HCT116 (cell line): ENCODE measurements around the gene OVOL3. TPM values are rescaled to one million over a fixed set of nuclear protein-coding genes. Genes with fewer than 3 reads are reported as not detected.

Experiments used
- ATAC-seq: fragments of 200-7000 bp; cut with Tn5 transposase; 2 replicates; pipeline ENCODE4 v1.9.1; 2020; ENCODE audit warnings: mild to moderate bottlenecking, moderate library complexity
- BruUV-seq: library from RNA; stranded (reverse); fragments of 400-500 nt; replicated peaks from 2 replicates; lab custom pipeline; 2021; lab: Mats Ljungman, UMichigan
- CTCF ChIA-PET: fragments of 300-600 bp; sonication (Branson Sonifier 250); formaldehyde crosslinking; loops from one replicate; lab custom pipeline; 2021; ENCODE audit warnings: antibody characterized with exemption; lab: Charles Lee
- POLR2A ChIA-PET: fragments of 300-600, 350-600 bp; sonication (Branson Sonifier 250); formaldehyde crosslinking; loops from one replicate; lab custom pipeline; 2021; ENCODE audit warnings: antibody characterized with exemption; lab: Charles Lee
- RAD21 ChIA-PET, 2 experiments: fragments of 300-600 bp; sonication (Branson Sonifier 250); formaldehyde crosslinking; loops; one replicate each; lab custom pipeline; 2023; ENCODE audit warnings: low total read pairs in 2 of 2; ENCODE audit not compliant: uncharacterized antibody in 2 of 2, unreplicated experiment in 2 of 2, low non-redundant PET in 1 of 2; lab: Charles Lee
- DNase-seq: peaks from one replicate; pipeline ENCODE4 v3.0.0-alpha.2; 2010; ENCODE audit warnings: low read depth, low spot score
- H2AFZ ChIP-seq: fragments of 200-600 bp; shearing (Covaris generic), sonication (generic); 2 replicates; pipeline ENCODE4 v1.6.1; 2017; ENCODE audit warnings: low read depth, mixed run types, mixed read lengths, antibody characterized with exemption, low read length; ENCODE audit not compliant: poor library complexity, severe bottlenecking
- H3K27ac ChIP-seq: 2 replicates; pipeline ENCODE4 v1.5.1; 2012; ENCODE audit warnings: low read depth, low read length
- H3K27me3 ChIP-seq: fragments of 200-600 bp; sonication (generic); 2 replicates; pipeline ENCODE4 v1.6.1; 2016; ENCODE audit warnings: mixed run types, low read length, mixed read lengths; ENCODE audit not compliant: insufficient read depth
- H3K36me3 ChIP-seq, 2 experiments: fragments of 200-500 bp in 1 of 2; fragments of 200-600 bp in 1 of 2; sonication (Bioruptor generic) in 1 of 2; sonication (generic) in 1 of 2; 2 replicates each; pipeline versions ENCODE4 v1.5.1 to v1.6.1; 2014 to 2016; ENCODE audit warnings: low read length in 2 of 2, inconsistent platforms in 1 of 2, mixed read lengths in 1 of 2, mixed run types in 1 of 2; ENCODE audit not compliant: insufficient read depth in 2 of 2, control insufficient read depth in 1 of 2
- H3K4me1 ChIP-seq, 2 experiments: fragments of 200-600 bp in 1 of 2; sonication (generic) in 1 of 2; 2 replicates each; pipeline versions ENCODE4 v1.5.1 to v1.6.1; 2012 to 2017; ENCODE audit warnings: low read length in 2 of 2, inconsistent platforms in 1 of 2, mild to moderate bottlenecking in 1 of 2, mixed read lengths in 1 of 2, mixed run types in 1 of 2, moderate library complexity in 1 of 2; ENCODE audit not compliant: insufficient read depth in 2 of 2, control insufficient read depth in 1 of 2
- H3K4me2 ChIP-seq: fragments of 200-600 bp; sonication (generic); 2 replicates; pipeline ENCODE4 v1.6.1; 2017; ENCODE audit warnings: mixed run types, low read length, mixed read lengths
- H3K4me3 ChIP-seq, 2 experiments: fragments of 200-600 bp in 1 of 2; sonication (generic) in 1 of 2; replicated peaks in 1 of 2; 2 replicates each; pipeline ENCODE4 v1.5.1; 2011 to 2016; ENCODE audit warnings: low read length in 2 of 2, control low read depth in 1 of 2, low read depth in 1 of 2, mild to moderate bottlenecking in 1 of 2, mixed read lengths in 1 of 2, mixed run types in 1 of 2
- H3K79me2 ChIP-seq: fragments of 200-600 bp; sonication (generic); 2 replicates; pipeline ENCODE4 v1.6.1; 2017; ENCODE audit warnings: mild to moderate bottlenecking, mixed run types, low read length, moderate library complexity, mixed read lengths; ENCODE audit not compliant: insufficient read depth
- H3K9ac ChIP-seq: fragments of 200-600 bp; sonication (generic); 2 replicates; pipeline ENCODE4 v1.6.1; 2016; ENCODE audit warnings: low read length, mixed read lengths
- H3K9me2 ChIP-seq: fragments of 200-600 bp; sonication (generic), shearing (Covaris generic); 2 replicates; pipeline ENCODE4 v1.6.1; 2017; ENCODE audit warnings: mixed run types, mild to moderate bottlenecking, moderate library complexity; ENCODE audit not compliant: insufficient read depth
- H3K9me3 ChIP-seq, 2 experiments: fragments of 200-500 bp in 1 of 2; fragments of 200-600 bp in 1 of 2; sonication (Bioruptor generic) in 1 of 2; sonication (generic) in 1 of 2; 2 replicates each; pipeline ENCODE4 v1.6.1; 2014 to 2017; ENCODE audit warnings: low read length in 2 of 2, mixed read lengths in 2 of 2, inconsistent platforms in 1 of 2, low read depth in 1 of 2, mild to moderate bottlenecking in 1 of 2, mixed run types in 1 of 2, moderate library complexity in 1 of 2; ENCODE audit not compliant: control insufficient read depth in 1 of 2, insufficient read depth in 1 of 2
- H4K20me1 ChIP-seq: fragments of 200-600 bp; sonication (generic), shearing (Covaris generic); 2 replicates; pipeline ENCODE4 v1.6.1; 2017; ENCODE audit warnings: mixed run types, mild to moderate bottlenecking, moderate library complexity; ENCODE audit not compliant: insufficient read depth
- ATF3 ChIP-seq: IDR thresholded peaks from 2 replicates; pipeline ENCODE4 v1.6.1; 2012
- CBX3 ChIP-seq: IDR thresholded peaks from 2 replicates; pipeline ENCODE4 v1.6.1; 2012; ENCODE audit warnings: low read depth
- CTCF ChIP-seq, 3 experiments: fragments of 200-600 bp in 1 of 3; sonication (generic) in 1 of 3; IDR thresholded peaks in 2 of 3; conservative IDR thresholded peaks in 1 of 3; 2 replicates each; pipeline ENCODE4 v1.5.1; 2012 to 2017; ENCODE audit warnings: low read depth in 2 of 3, low read length in 2 of 3, antibody characterized with exemption in 1 of 3, borderline replicate concordance in 1 of 3, control low read depth in 1 of 3, mild to moderate bottlenecking in 1 of 3, mixed read lengths in 1 of 3, mixed run types in 1 of 3, moderate library complexity in 1 of 3; ENCODE audit not compliant: insufficient read depth in 1 of 3
- EGR1 ChIP-seq: IDR thresholded peaks from 2 replicates; pipeline ENCODE4 v1.6.1; 2012; ENCODE audit warnings: low read depth
- FOSL1 ChIP-seq: IDR thresholded peaks from 2 replicates; pipeline ENCODE4 v1.6.1; 2012; ENCODE audit warnings: low read depth
- JUND ChIP-seq: IDR thresholded peaks from 2 replicates; pipeline ENCODE4 v1.6.1; 2012
- POLR2A ChIP-seq: IDR thresholded peaks from 2 replicates; pipeline ENCODE4 v1.7.0; 2011; ENCODE audit warnings: borderline replicate concordance; ENCODE audit not compliant: insufficient read depth, insufficient read length; ENCODE audit errors: extremely low read depth
- POLR2AphosphoS5 ChIP-seq: IDR thresholded peaks from 2 replicates; pipeline ENCODE4 v1.6.1; 2011; ENCODE audit warnings: mild to moderate bottlenecking, low read depth, low read length, moderate library complexity
- RAD21 ChIP-seq: IDR thresholded peaks from 2 replicates; pipeline ENCODE4 v1.6.1; 2012; ENCODE audit warnings: low read depth, mild to moderate bottlenecking
- SIN3A ChIP-seq: IDR thresholded peaks from 2 replicates; pipeline ENCODE4 v1.6.1; 2012; ENCODE audit warnings: low read depth
- SRF ChIP-seq: IDR thresholded peaks from 2 replicates; pipeline ENCODE4 v1.6.1; 2012; ENCODE audit warnings: low read depth
- TCF7L2 ChIP-seq: IDR thresholded peaks from 2 replicates; pipeline ENCODE4 v1.7.0; 2011; ENCODE audit warnings: borderline replicate concordance, inconsistent platforms; ENCODE audit not compliant: insufficient read depth, insufficient read length; ENCODE audit errors: extremely low read depth
- YY1 ChIP-seq: IDR thresholded peaks from 2 replicates; pipeline ENCODE4 v1.6.1; 2011; ENCODE audit warnings: low read length, low read depth, moderate library complexity, mild to moderate bottlenecking; ENCODE audit not compliant: insufficient replicate concordance; ENCODE audit errors: extremely low read depth
- ZFX ChIP-seq: fragments of 450-650 bp; IDR thresholded peaks from 2 replicates; pipeline ENCODE4 v1.6.1; 2017
- intact Hi-C: fragments of 100-400 bp; cut with micrococcal nuclease; formaldehyde crosslinking; loops from 2 replicates; pipeline ENCODE4 v1.10.0; 2022
- total RNA-seq: library from RNA; stranded (reverse); gene quantifications from one replicate; pipeline ENCODE4 v1.2.1, GENCODE V29; 2021; ENCODE audit not compliant: unreplicated experiment
- TF ChIP-seq, protein P1 (sequence below): IDR thresholded peaks from 2 replicates; pipeline ENCODE4 v1.6.1; 2012
- TF ChIP-seq, protein P2 (sequence below): IDR thresholded peaks from 2 replicates; pipeline ENCODE4 v1.6.1; 2012; ENCODE audit warnings: low read depth
- TF ChIP-seq, protein P3 (sequence below): IDR thresholded peaks from 2 replicates; pipeline ENCODE4 v1.6.1; 2011; ENCODE audit warnings: mild to moderate bottlenecking, low read length, moderate library complexity; ENCODE audit not compliant: insufficient replicate concordance; ENCODE audit errors: extremely low read depth

The OVOL3 gene
- total RNA-seq, 1 experiment from 2014 or later, result not detected

DNA sequence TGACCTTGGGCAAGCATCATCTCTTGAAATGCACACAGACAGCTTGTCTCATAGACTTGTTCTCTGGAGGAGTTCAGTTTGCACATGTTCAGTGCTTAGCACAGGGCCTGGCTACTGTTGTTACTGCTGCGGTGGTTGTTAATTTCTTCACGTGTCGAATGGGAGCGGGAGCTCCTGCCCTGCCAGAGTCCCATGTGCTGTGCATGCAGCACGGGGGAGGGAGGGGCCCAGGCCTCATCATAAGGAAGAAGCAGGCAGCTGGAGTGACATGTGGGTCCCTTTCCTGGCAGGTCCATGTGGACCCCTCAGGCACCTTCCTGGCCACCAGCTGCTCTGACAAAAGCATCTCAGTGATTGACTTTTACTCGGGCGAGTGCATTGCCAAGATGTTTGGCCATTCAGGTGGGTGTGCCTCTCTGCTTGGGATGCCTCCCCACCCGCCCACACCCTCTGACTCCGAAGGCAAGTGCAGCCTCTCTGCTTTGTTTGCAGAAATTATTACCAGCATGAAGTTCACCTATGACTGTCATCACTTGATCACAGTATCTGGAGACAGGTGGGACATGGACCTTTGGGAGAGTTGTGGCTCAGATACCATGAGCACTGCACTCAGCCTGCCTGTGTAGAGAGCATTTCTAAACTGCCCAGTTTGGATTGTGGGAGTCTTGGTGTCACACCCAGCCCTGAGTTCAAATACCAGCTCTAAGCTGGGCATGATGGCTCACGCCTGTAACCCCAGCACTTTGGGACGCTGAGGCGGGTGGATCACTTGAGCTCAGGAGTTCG lies 19.8 kb upstream of the OVOL3 start:
- no peak overlapping the region for H3K27ac ChIP-seq
- TF ChIP-seq FOSL1 (no peak), YY1 (no peak), SRF (no peak), CBX3 (no peak), TCF7L2 (no peak), JUND (no peak), RAD21 (no peak), POLR2A (no peak), ZFX (no peak), SIN3A (no peak), ATF3 (no peak), POLR2AphosphoS5 (no peak), EGR1 (no peak), CTCF (IDR thresholded peaks at IDR 0.05 in 2 of 3, conservative IDR thresholded peaks at IDR 0.05 in 1 of 3; ENCODE audit: borderline replicate concordance in 1 of 3, insufficient read depth in 1 of 3, low read depth in 2 of 3, low read length in 2 of 3) (no peak)
- TF ChIP-seq, protein P1, sequence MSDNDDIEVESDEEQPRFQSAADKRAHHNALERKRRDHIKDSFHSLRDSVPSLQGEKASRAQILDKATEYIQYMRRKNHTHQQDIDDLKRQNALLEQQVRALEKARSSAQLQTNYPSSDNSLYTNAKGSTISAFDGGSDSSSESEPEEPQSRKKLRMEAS, result no peak
- TF ChIP-seq, protein P2, sequence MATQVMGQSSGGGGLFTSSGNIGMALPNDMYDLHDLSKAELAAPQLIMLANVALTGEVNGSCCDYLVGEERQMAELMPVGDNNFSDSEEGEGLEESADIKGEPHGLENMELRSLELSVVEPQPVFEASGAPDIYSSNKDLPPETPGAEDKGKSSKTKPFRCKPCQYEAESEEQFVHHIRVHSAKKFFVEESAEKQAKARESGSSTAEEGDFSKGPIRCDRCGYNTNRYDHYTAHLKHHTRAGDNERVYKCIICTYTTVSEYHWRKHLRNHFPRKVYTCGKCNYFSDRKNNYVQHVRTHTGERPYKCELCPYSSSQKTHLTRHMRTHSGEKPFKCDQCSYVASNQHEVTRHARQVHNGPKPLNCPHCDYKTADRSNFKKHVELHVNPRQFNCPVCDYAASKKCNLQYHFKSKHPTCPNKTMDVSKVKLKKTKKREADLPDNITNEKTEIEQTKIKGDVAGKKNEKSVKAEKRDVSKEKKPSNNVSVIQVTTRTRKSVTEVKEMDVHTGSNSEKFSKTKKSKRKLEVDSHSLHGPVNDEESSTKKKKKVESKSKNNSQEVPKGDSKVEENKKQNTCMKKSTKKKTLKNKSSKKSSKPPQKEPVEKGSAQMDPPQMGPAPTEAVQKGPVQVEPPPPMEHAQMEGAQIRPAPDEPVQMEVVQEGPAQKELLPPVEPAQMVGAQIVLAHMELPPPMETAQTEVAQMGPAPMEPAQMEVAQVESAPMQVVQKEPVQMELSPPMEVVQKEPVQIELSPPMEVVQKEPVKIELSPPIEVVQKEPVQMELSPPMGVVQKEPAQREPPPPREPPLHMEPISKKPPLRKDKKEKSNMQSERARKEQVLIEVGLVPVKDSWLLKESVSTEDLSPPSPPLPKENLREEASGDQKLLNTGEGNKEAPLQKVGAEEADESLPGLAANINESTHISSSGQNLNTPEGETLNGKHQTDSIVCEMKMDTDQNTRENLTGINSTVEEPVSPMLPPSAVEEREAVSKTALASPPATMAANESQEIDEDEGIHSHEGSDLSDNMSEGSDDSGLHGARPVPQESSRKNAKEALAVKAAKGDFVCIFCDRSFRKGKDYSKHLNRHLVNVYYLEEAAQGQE, result no peak
- TF ChIP-seq, protein P3, sequence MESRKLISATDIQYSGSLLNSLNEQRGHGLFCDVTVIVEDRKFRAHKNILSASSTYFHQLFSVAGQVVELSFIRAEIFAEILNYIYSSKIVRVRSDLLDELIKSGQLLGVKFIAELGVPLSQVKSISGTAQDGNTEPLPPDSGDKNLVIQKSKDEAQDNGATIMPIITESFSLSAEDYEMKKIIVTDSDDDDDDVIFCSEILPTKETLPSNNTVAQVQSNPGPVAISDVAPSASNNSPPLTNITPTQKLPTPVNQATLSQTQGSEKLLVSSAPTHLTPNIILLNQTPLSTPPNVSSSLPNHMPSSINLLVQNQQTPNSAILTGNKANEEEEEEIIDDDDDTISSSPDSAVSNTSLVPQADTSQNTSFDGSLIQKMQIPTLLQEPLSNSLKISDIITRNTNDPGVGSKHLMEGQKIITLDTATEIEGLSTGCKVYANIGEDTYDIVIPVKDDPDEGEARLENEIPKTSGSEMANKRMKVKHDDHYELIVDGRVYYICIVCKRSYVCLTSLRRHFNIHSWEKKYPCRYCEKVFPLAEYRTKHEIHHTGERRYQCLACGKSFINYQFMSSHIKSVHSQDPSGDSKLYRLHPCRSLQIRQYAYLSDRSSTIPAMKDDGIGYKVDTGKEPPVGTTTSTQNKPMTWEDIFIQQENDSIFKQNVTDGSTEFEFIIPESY, result no peak
- no peak overlapping the region for H3K4me3 ChIP-seq
- H3K9me2 ChIP-seq, result no peaks in the 10 kb centered on the region
- no peaks in the 10 kb centered on the region for H3K4me1 ChIP-seq
- H3K9me3 ChIP-seq, result no peaks in the 10 kb centered on the region
- H3K9ac ChIP-seq, result no peak overlapping the region
- intact Hi-C loops, result no loop called here
- no peaks in the 10 kb centered on the region for H3K27me3 ChIP-seq
- peaks cover 10 to 32% of the 10 kb centered on the region in 2 experiments for H3K36me3 ChIP-seq
- H4K20me1 ChIP-seq, result no peaks in the 10 kb centered on the region
- ChIA-PET POLR2A (no interaction called here), CTCF (no interaction called here), RAD21 (no interaction called here)
- BruUV-seq, result no TSS peak
- no peak overlapping the region for H3K4me2 ChIP-seq
- no peak for DNase-seq
- no peak overlapping the region for H2AFZ ChIP-seq
- ATAC-seq, result no peak
- H3K79me2 ChIP-seq, result no peaks in the 10 kb centered on the region
